GM12878 (cell line): ENCODE measurements around the gene TOMM34. TPM values are rescaled to one million over a fixed set of nuclear protein-coding genes. Genes with fewer than 3 reads are reported as not detected.

Experiments
- ATAC-seq: fragments of 200-7000 bp; cut with Tn5 transposase; 3 replicates; pipeline ENCODE4 v1.9.1; 2020; ENCODE audit warnings: mild to moderate bottlenecking, moderate library complexity
- BruUV-seq: library from RNA; stranded (reverse); fragments of 400-500 nt; replicated peaks from 2 replicates; lab custom pipeline; 2021; lab: Mats Ljungman, UMichigan
- CTCF ChIA-PET: fragments of 300-600 bp; sonication (Branson Sonifier 250); formaldehyde crosslinking; extraction: SDS; loops from one replicate; lab custom pipeline; 2021; ENCODE audit warnings: inconsistent platforms; lab: Yijun Ruan, JAX
- POLR2A ChIA-PET: fragments of 350-600 bp; formaldehyde crosslinking; extraction: SDS; loops from one replicate; lab custom pipeline; 2021; ENCODE audit warnings: inconsistent platforms; lab: Charles Lee
- RAD21 ChIA-PET: fragments of 300-600 bp; sonication (Branson Sonifier 250); formaldehyde crosslinking; loops from one replicate; lab custom pipeline; 2023; ENCODE audit warnings: antibody characterized with exemption; ENCODE audit not compliant: unreplicated experiment; lab: Charles Lee
- SMC1A ChIA-PET: fragments of 300-600 bp; sonication (Branson Sonifier 250); formaldehyde crosslinking; loops from one replicate; lab custom pipeline; 2023; ENCODE audit not compliant: unreplicated experiment, uncharacterized antibody; lab: Charles Lee
- DNase-seq: peaks from one replicate; pipeline ENCODE4 v3.0.0-alpha.2; 2011; ENCODE audit warnings: low read depth, low spot score
- FAIRE-seq: peaks from 3 replicates; lab custom pipeline; 2011; peaks lifted over from hg19 to GRCh38; lab: Jason Lieb, UNC
- H2AFZ ChIP-seq: 2 replicates; pipeline ENCODE4 v1.6.0; 2011; ENCODE audit warnings: low read depth, low read length, control low read depth; ENCODE audit not compliant: control insufficient read depth
- H3K27ac ChIP-seq: 2 replicates; pipeline ENCODE4 v1.5.1; 2011; ENCODE audit warnings: control low read depth; ENCODE audit not compliant: control insufficient read depth, insufficient read depth
- H3K27me3 ChIP-seq, 2 experiments: replicated peaks in 1 of 2; 2 replicates each; pipeline versions ENCODE4 v1.6.0 to v1.6.1; 2011; ENCODE audit warnings: low read length in 1 of 2; ENCODE audit not compliant: control insufficient read depth in 2 of 2, insufficient read depth in 2 of 2
- H3K36me3 ChIP-seq, 2 experiments: 2 replicates each; pipeline ENCODE4 v1.5.1; 2011; ENCODE audit warnings: low read length in 1 of 2; ENCODE audit not compliant: control insufficient read depth in 2 of 2, insufficient read depth in 2 of 2
- H3K4me1 ChIP-seq: 2 replicates; pipeline ENCODE4 v1.6.1; 2011; ENCODE audit warnings: mild to moderate bottlenecking, low read length, moderate library complexity, mixed read lengths; ENCODE audit not compliant: control insufficient read depth, insufficient read depth
- H3K4me2 ChIP-seq: 2 replicates; pipeline ENCODE4 v1.6.0; 2011; ENCODE audit warnings: control low read depth; ENCODE audit not compliant: control insufficient read depth, insufficient read depth
- H3K4me3 ChIP-seq: fragments of 200-600 bp; sonication (generic); 2 replicates; pipeline ENCODE4 v1.5.1; 2016
- H3K79me2 ChIP-seq: 2 replicates; pipeline ENCODE4 v1.6.0; 2011; ENCODE audit warnings: low read length; ENCODE audit not compliant: control insufficient read depth, insufficient read depth
- H3K9ac ChIP-seq: 2 replicates; pipeline ENCODE4 v1.8.0; 2011; ENCODE audit warnings: low read length, control low read depth, mixed read lengths; ENCODE audit not compliant: control insufficient read depth, insufficient read depth
- H3K9me3 ChIP-seq: replicated peaks from 3 replicates; pipeline ENCODE4 v1.5.1; 2011; ENCODE audit warnings: mild to moderate bottlenecking, low read length; ENCODE audit not compliant: control insufficient read depth, insufficient read depth
- H4K20me1 ChIP-seq: 2 replicates; pipeline ENCODE4 v1.6.0; 2011; ENCODE audit not compliant: control insufficient read depth, insufficient read depth
- ATF7 ChIP-seq: fragments of 450-650 bp; IDR thresholded peaks from 2 replicates; pipeline ENCODE4 v1.6.1; 2016; ENCODE audit warnings: low read depth, mild to moderate bottlenecking
- BHLHE40 ChIP-seq, 2 experiments: fragments of 450-650 bp in 1 of 2; IDR thresholded peaks; 2 replicates each; pipeline ENCODE4 v1.6.1; 2011 to 2017; ENCODE audit warnings: low read depth in 2 of 2, borderline replicate concordance in 1 of 2, improper control_type of control experiment in 1 of 2, low read length in 1 of 2, mild to moderate bottlenecking in 1 of 2
- BRCA1 ChIP-seq: IDR thresholded peaks from 2 replicates; pipeline ENCODE4 v1.6.1; 2011; ENCODE audit warnings: low read depth, low read length, improper control_type of control experiment
- CBFB ChIP-seq: IDR thresholded peaks from 2 replicates; pipeline ENCODE4 v1.6.1; 2016; ENCODE audit warnings: antibody characterized with exemption, low read depth
- CBX5 ChIP-seq: sonication (generic); IDR thresholded peaks from 2 replicates; pipeline ENCODE4 v1.6.1; 2016; ENCODE audit warnings: low read depth, moderate library complexity, mild to moderate bottlenecking, inconsistent platforms
- E2F8 ChIP-seq: fragments of 450-650 bp; IDR thresholded peaks from 2 replicates; pipeline ENCODE4 v1.6.1; 2018; ENCODE audit warnings: mild to moderate bottlenecking, low read depth, moderate library complexity; ENCODE audit not compliant: partially characterized antibody
- IRF4 ChIP-seq: IDR thresholded peaks from 2 replicates; pipeline ENCODE4 v1.6.1; 2011; ENCODE audit warnings: low read depth, low read length
- IRF5 ChIP-seq: fragments of 450-650 bp; IDR thresholded peaks from 2 replicates; pipeline ENCODE4 v1.6.1; 2017; ENCODE audit warnings: borderline replicate concordance
- KDM1A ChIP-seq: fragments of 200-600 bp; sonication (generic); IDR thresholded peaks from 2 replicates; pipeline ENCODE4 v1.6.1; 2016; ENCODE audit warnings: borderline replicate concordance
- NFXL1 ChIP-seq: fragments of 450-650 bp; IDR thresholded peaks from 2 replicates; pipeline ENCODE4 v1.6.1; 2017; ENCODE audit warnings: antibody characterized with exemption, mild to moderate bottlenecking, borderline replicate concordance
- NFYB ChIP-seq: IDR thresholded peaks from 2 replicates; pipeline ENCODE4 v1.6.1; 2011; ENCODE audit warnings: low read depth, mild to moderate bottlenecking, low read length, improper control_type of control experiment, moderate library complexity; ENCODE audit not compliant: insufficient read depth
- PML ChIP-seq: IDR thresholded peaks from 2 replicates; pipeline ENCODE4 v1.6.1; 2012; ENCODE audit warnings: low read length, inconsistent platforms
- RBBP5 ChIP-seq: fragments of 200-600 bp; sonication (generic); conservative IDR thresholded peaks from 2 replicates; pipeline ENCODE4 v1.6.1; 2016
- SMC3 ChIP-seq: IDR thresholded peaks from 2 replicates; pipeline ENCODE4 v1.6.1; 2011; ENCODE audit warnings: low read length, improper control_type of control experiment, borderline replicate concordance
- SP1 ChIP-seq: IDR thresholded peaks from one replicate; pipeline ENCODE4 v1.6.1; 2011; ENCODE audit warnings: low read depth, low read length
- TAF1 ChIP-seq: IDR thresholded peaks from 2 replicates; pipeline ENCODE4 v1.6.1; 2011; ENCODE audit warnings: mild to moderate bottlenecking, low read depth, low read length, borderline replicate concordance
- ZBTB11 ChIP-seq: fragments of 450-650 bp; formaldehyde crosslinking; IDR thresholded peaks from 2 replicates; pipeline ENCODE4 v1.5.0; 2022; ENCODE audit warnings: mild to moderate bottlenecking, missing genetic modification characterization
- ZNF207 ChIP-seq: fragments of 450-650 bp; IDR thresholded peaks from 2 replicates; pipeline ENCODE4 v1.6.1; 2014; ENCODE audit warnings: antibody characterized with exemption, mild to moderate bottlenecking, borderline replicate concordance
- ZNF622 ChIP-seq: fragments of 450-650 bp; IDR thresholded peaks from 2 replicates; pipeline ENCODE4 v1.6.1; 2017; ENCODE audit warnings: mild to moderate bottlenecking, inconsistent platforms
- ZZZ3 ChIP-seq: IDR thresholded peaks from 2 replicates; pipeline ENCODE4 v1.6.1; 2011; ENCODE audit warnings: low read depth; ENCODE audit not compliant: control insufficient read depth, insufficient read length
- WGBS: methylation state at CpG from one replicate; pipeline ENCODE4 v1.1.6; 2016; ENCODE audit warnings: low lambda C conversion rate; ENCODE audit not compliant: insufficient replicate concordance, insufficient coverage; ENCODE audit errors: missing lambda C conversion rate; 5-methylcytosine and 5-hydroxymethylcytosine counted together
- in situ Hi-C: fragments of 300-500 bp; cut with MboI; formaldehyde crosslinking; loops from 9 replicates; pipeline ENCODE4 v1.14.3; 2018; ENCODE audit warnings: mixed read lengths
- intact Hi-C: fragments of 100-400 bp; cut with micrococcal nuclease; formaldehyde crosslinking; loops from one replicate; pipeline ENCODE4 v1.14.2; 2022; ENCODE audit not compliant: unreplicated experiment
- polyA plus RNA-seq, 11 experiments: library from polyadenylated mRNA; depleted of rRNA in 4 of 11; unstranded in 6 of 11; stranded (reverse) in 5 of 11; fragments of >200 nt; fragmentation: Nextera tagmentation in 4 of 11; fragmentation: Illumina TruSeq in 1 of 11; extraction: Ambion mirVana in 4 of 11; extraction: Trizol in 1 of 11; gene quantifications; 1 replicate in 1 of 11; 2 replicates in 10 of 11; pipeline versions ENCODE4 v1.2.1 to v1.2.3, GENCODE V29; 2011 to 2016; ENCODE audit warnings: inconsistent platforms in 2 of 11, missing spikeins in 2 of 11, low read depth in 1 of 11
- total RNA-seq, 4 experiments: library from RNA; depleted of rRNA in 3 of 4; stranded (reverse); fragments of >200 nt in 3 of 4; fragmentation: Illumina TruSeq in 1 of 4; extraction: Trizol in 1 of 4; gene quantifications; 2 replicates each; pipeline versions ENCODE4 v1.2.1 to v1.2.3, GENCODE V29; 2013 to 2021

TOMM34 gene
- total and polyA plus RNA-seq, 10 of the 15 experiments (the other 5 are each of a cell fraction or from before 2014, with no cell fraction given): 14.0 to 73.8 (median 43.9) TPM

GRCh38 chr20:44931911-44932310 lies 28.3 kb downstream of the TOMM34 start:
- 36% methylated on average over 3 of the region's 3 CpGs for WGBS
- H3K9me3 ChIP-seq: no peaks in the 10 kb centered on the region
- TF ChIP-seq ZZZ3 (no peak), CBFB (no peak), SMC3 (no peak), RBBP5 (no peak), IRF4 (no peak), SP1 (no peak), CBX5 (no peak), IRF5 (no peak), E2F8 (no peak), TAF1 (no peak), PML (no peak), ATF7 (no peak), NFYB (no peak), BHLHE40 (IDR thresholded peaks at IDR 0.05; ENCODE audit: borderline replicate concordance in 1 of 2, low read depth in 2 of 2, low read length in 1 of 2) (no peak), ZBTB11 (CRISPR knock-in tag) (no peak), BRCA1 (no peak), NFXL1 (no peak), ZNF207 (no peak), KDM1A (no peak), ZNF622 (no peak)
- ChIA-PET SMC1A (no interaction called here), POLR2A (no interaction called here), CTCF (no interaction called here), RAD21 (no interaction called here)
- peaks cover 0 to 6% of the 10 kb centered on the region in 2 experiments; a peak in 2 of 4 replicates for H3K36me3 ChIP-seq
- no peak overlapping the region for H3K9ac ChIP-seq
- FAIRE-seq: no peak
- BruUV-seq: TSS peak; percentile 81
- H4K20me1 ChIP-seq: no peaks in the 10 kb centered on the region
- no peak overlapping the region for H3K27ac ChIP-seq
- ATAC-seq: no peak
- H2AFZ ChIP-seq: no peak overlapping the region
- DNase-seq: no peak
- no peaks in the 10 kb centered on the region for H3K27me3 ChIP-seq
- in situ Hi-C loops (no loop called here), intact Hi-C loops (no loop called here)
- no peak overlapping the region for H3K4me2 ChIP-seq
- no peaks in the 10 kb centered on the region for H3K79me2 ChIP-seq
- no peaks in the 10 kb centered on the region for H3K4me1 ChIP-seq
- no peak overlapping the region for H3K4me3 ChIP-seq
